HepG2 (cell line): Measurements from ENCODE around the gene FARSB. TPM values are rescaled to one million over a fixed set of nuclear protein-coding genes. Genes with fewer than 3 reads are reported as not detected.

Experiments
- ATF1 ChIP-seq: IDR thresholded peaks from 2 replicates; pipeline ENCODE4 v1.6.1; 2016; ENCODE audit warnings: mild to moderate bottlenecking, control low read depth
- ATF6 ChIP-seq: sonication (generic); formaldehyde crosslinking; conservative IDR thresholded peaks from 2 replicates; pipeline ENCODE4 v1.4.0; 2020; ENCODE audit warnings: missing genetic modification reagents
- BCL6 ChIP-seq: IDR thresholded peaks from 2 replicates; pipeline ENCODE4 v1.6.1; 2016; ENCODE audit warnings: missing genetic modification reagents, missing compliant biosample characterization
- HHEX ChIP-seq: IDR thresholded peaks from 2 replicates; pipeline ENCODE4 v1.6.1; 2016; ENCODE audit warnings: control low read depth
- HIC2 ChIP-seq: sonication (generic); formaldehyde crosslinking; IDR thresholded peaks from 2 replicates; pipeline ENCODE4 v1.9.0; 2022; ENCODE audit warnings: low read depth, missing genetic modification reagents
- KAT2B ChIP-seq: fragments of 150-350 bp; IDR thresholded peaks from 2 replicates; pipeline ENCODE4 v1.6.1; 2014; ENCODE audit warnings: low read depth, low read length, borderline replicate concordance
- MAFG ChIP-seq: sonication (generic); formaldehyde crosslinking; IDR thresholded peaks from 2 replicates; pipeline ENCODE4 v1.5.1; 2020; ENCODE audit warnings: mild to moderate bottlenecking, missing genetic modification reagents
- MIER2 ChIP-seq: IDR thresholded peaks from 2 replicates; pipeline ENCODE4 v1.6.1; 2016; ENCODE audit warnings: missing biosample characterization, missing genetic modification reagents
- NFIB ChIP-seq: sonication (generic); formaldehyde crosslinking; IDR thresholded peaks from 2 replicates; pipeline ENCODE4 v1.9.0; 2021; ENCODE audit warnings: missing genetic modification reagents, mild to moderate bottlenecking, borderline replicate concordance
- NRL ChIP-seq: sonication (generic); formaldehyde crosslinking; IDR thresholded peaks from 2 replicates; pipeline ENCODE4 v1.5.0; 2020; ENCODE audit warnings: missing genetic modification reagents, mild to moderate bottlenecking, moderate library complexity, borderline replicate concordance
- PAWR ChIP-seq: sonication (generic); formaldehyde crosslinking; IDR thresholded peaks from 2 replicates; pipeline ENCODE4 v1.4.0; 2020; ENCODE audit warnings: missing genetic modification reagents, mild to moderate bottlenecking, borderline replicate concordance
- PRMT3 ChIP-seq: sonication (generic); formaldehyde crosslinking; IDR thresholded peaks from 2 replicates; pipeline ENCODE4 v1.8.1; 2022; ENCODE audit warnings: low read depth, mild to moderate bottlenecking, moderate library complexity, missing genetic modification reagents, borderline replicate concordance
- PTBP1 ChIP-seq: fragments of 200-400 bp; formaldehyde crosslinking; IDR thresholded peaks from 2 replicates; pipeline ENCODE4 v1.6.1; 2018; ENCODE audit warnings: low read length, low read depth; ENCODE audit not compliant: poor library complexity, severe bottlenecking
- SNAPC4 ChIP-seq: sonication (generic); formaldehyde crosslinking; IDR thresholded peaks from 2 replicates; pipeline ENCODE4 v1.4.0; 2020; ENCODE audit warnings: mild to moderate bottlenecking, missing genetic modification reagents
- STAG1 ChIP-seq: sonication (generic); formaldehyde crosslinking; IDR thresholded peaks from 2 replicates; pipeline ENCODE4 v1.4.0; 2020; ENCODE audit warnings: missing genetic modification reagents
- ZFP90 ChIP-seq: sonication (generic); formaldehyde crosslinking; IDR thresholded peaks from 2 replicates; pipeline ENCODE4 v1.8.0; 2022; ENCODE audit warnings: missing genetic modification reagents, mild to moderate bottlenecking, inconsistent platforms, borderline replicate concordance
- ZNF770 ChIP-seq: sonication (generic); formaldehyde crosslinking; IDR thresholded peaks from 2 replicates; pipeline ENCODE4 v1.5.0; 2020; ENCODE audit warnings: mild to moderate bottlenecking, missing genetic modification reagents
- ZNF879 ChIP-seq: sonication (generic); formaldehyde crosslinking; IDR thresholded peaks from 2 replicates; pipeline ENCODE4 v1.8.1; 2023; ENCODE audit warnings: missing genetic modification reagents
- polyA plus RNA-seq, 8 experiments: library from polyadenylated mRNA; depleted of rRNA in 3 of 8; stranded (reverse) in 7 of 8; unstranded in 1 of 8; fragments of >200 nt; fragmentation: Illumina TruSeq in 4 of 8; extraction: Trizol in 4 of 8; gene quantifications; 2 replicates each; pipeline versions ENCODE4 v1.2.1 to v1.2.3, GENCODE V29; 2011 to 2016; ENCODE audit warnings: low read depth in 4 of 8, missing spikeins in 1 of 8, mixed read lengths in 1 of 8; ENCODE audit not compliant: insufficient read depth in 1 of 8
- total RNA-seq, 5 experiments: library from RNA; depleted of rRNA; stranded (reverse); fragments of >200 nt; fragmentation: Illumina TruSeq; extraction: Trizol; gene quantifications; 2 replicates each; pipeline ENCODE4 v1.2.3, GENCODE V29; 2016; ENCODE audit warnings: low read depth in 1 of 5

The FARSB gene
- total and polyA plus RNA-seq, 2 of the 13 experiments (the other 11 are each of a cell fraction or from before 2014, with no cell fraction given) = 23.3 to 45.9 TPM

- TF ChIP-seq PRMT3 (CRISPR knock-in tag) (0 out of 2 replicates have a peak, but pooled peaks have one; percentile 19), NFIB (CRISPR knock-in tag) (no peak), KAT2B (no peak), SNAPC4 (CRISPR knock-in tag) (no peak), HIC2 (CRISPR knock-in tag) (no peak), BCL6 (CRISPR knock-in tag) (no peak), PTBP1 (no peak), STAG1 (no peak), ATF6 (CRISPR knock-in tag) (no peak), HHEX (CRISPR knock-in tag) (no peak), MAFG (CRISPR knock-in tag) (no peak), ZNF770 (no peak), PAWR (no peak), ZNF879 (CRISPR knock-in tag) (0 out of 2 replicates have a peak, but pooled peaks have one; percentile 5), NRL (no peak), ZFP90 (CRISPR knock-in tag) (no peak; the same call in 1 of the 2 replicates), MIER2 (no peak), ATF1 (CRISPR knock-in tag) (0 out of 2 replicates have a peak, but pooled peaks have one; percentile 48)
Observed at GRCh38 chr2:222670191-222671038, 14.5 kb upstream of the FARSB start (continued).
